Body of pancreas (tissue), 4 donors: ENCODE data around the gene TCP11.

Experiments used
- POLR2A ChIP-seq, 3 donors: fragments of 450-650 bp; IDR thresholded peaks; one replicate each; pipeline ENCODE4 v1.6.1; 2016; ENCODE audit warnings: antibody characterized with exemption in 3 of 3, mild to moderate bottlenecking in 2 of 3
- TF ChIP-seq, protein P1 (sequence below), 7 experiments: fragments of 450-650 bp in 4 of 7; fragments of 200-600 bp in 3 of 7; sonication (generic) in 3 of 7; IDR thresholded peaks; one replicate each; pipeline ENCODE4 v1.5.1; 2016 to 2019; ENCODE audit warnings: antibody characterized with exemption in 7 of 7

DNA sequence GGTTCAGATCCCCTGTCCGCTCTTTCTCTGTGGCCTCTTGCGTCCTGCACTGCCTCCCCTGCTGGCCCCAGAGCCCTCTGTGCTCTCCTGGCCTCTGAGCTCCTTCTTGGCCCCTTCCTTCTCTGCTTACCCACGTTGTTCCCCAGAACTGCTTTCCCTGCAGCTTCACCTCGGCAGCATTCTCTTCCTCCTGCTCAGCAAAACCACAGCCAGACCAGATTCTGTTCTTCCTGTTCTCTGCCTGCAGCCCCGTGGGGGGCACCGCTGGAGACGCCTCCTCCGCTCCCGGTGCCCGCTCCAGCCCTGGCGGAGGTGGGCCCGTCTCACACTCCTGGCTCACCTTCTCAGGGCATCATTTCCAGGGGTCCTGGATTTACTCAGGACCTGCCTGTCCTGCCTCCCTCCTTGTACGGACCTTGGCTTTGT lies 59.7 kb downstream of the TCP11 start:
- TF ChIP-seq, protein P1, sequence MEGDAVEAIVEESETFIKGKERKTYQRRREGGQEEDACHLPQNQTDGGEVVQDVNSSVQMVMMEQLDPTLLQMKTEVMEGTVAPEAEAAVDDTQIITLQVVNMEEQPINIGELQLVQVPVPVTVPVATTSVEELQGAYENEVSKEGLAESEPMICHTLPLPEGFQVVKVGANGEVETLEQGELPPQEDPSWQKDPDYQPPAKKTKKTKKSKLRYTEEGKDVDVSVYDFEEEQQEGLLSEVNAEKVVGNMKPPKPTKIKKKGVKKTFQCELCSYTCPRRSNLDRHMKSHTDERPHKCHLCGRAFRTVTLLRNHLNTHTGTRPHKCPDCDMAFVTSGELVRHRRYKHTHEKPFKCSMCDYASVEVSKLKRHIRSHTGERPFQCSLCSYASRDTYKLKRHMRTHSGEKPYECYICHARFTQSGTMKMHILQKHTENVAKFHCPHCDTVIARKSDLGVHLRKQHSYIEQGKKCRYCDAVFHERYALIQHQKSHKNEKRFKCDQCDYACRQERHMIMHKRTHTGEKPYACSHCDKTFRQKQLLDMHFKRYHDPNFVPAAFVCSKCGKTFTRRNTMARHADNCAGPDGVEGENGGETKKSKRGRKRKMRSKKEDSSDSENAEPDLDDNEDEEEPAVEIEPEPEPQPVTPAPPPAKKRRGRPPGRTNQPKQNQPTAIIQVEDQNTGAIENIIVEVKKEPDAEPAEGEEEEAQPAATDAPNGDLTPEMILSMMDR (IDR thresholded peaks at IDR 0.05): no peak
- no peak for TF ChIP-seq POLR2A (IDR thresholded peaks at IDR 0.05)
